Activated T-helper 17 cell treated with anti-CD3 and anti-CD28 coated beads, Interleukin-2, amount 50 U/mL, for 72 hours (primary cell): ENCODE data around the gene GRPEL1. TPM values are rescaled to one million over a fixed set of nuclear protein-coding genes. Genes with fewer than 3 reads are reported as not detected.

Source experiments
- ATAC-seq: fragments of 150-1000 bp; cut with Tn5 transposase; replicated peaks from 2 replicates; pipeline ENCODE4 v1.10.0; 2021; ENCODE audit warnings: mild to moderate bottlenecking, moderate library complexity
- H3K27ac Mint-ChIP-seq: one replicate; pipeline ENCODE4 v1.8.0; 2022; ENCODE audit warnings: mixed read lengths
- H3K27me3 Mint-ChIP-seq: one replicate; pipeline ENCODE4 v1.8.0; 2022; ENCODE audit warnings: mixed read lengths
- H3K36me3 Mint-ChIP-seq: one replicate; pipeline ENCODE4 v1.8.0; 2022; ENCODE audit warnings: low read depth, mild to moderate bottlenecking, mixed read lengths
- H3K4me1 Mint-ChIP-seq: one replicate; pipeline ENCODE4 v1.8.0; 2022; ENCODE audit warnings: mixed read lengths
- H3K4me3 Mint-ChIP-seq: one replicate; pipeline ENCODE4 v1.8.0; 2022; ENCODE audit warnings: mild to moderate bottlenecking, mixed read lengths
- H3K9me3 Mint-ChIP-seq: one replicate; pipeline ENCODE4 v1.8.0; 2022; ENCODE audit warnings: mixed read lengths
- total RNA-seq, 2 donors: library from RNA; stranded (reverse); gene quantifications; one replicate each; pipeline ENCODE4 v1.2.3, GENCODE V29; 2022

The GRPEL1 gene
- total RNA-seq, 2 donors from 2014 or later: 56.3 to 92.5 TPM

- H3K4me3 Mint-ChIP-seq: no peak overlapping the region
- ATAC-seq: no peak
- peaks cover 4% of the 10 kb centered on the region for H3K27me3 Mint-ChIP-seq
- no peaks in the 10 kb centered on the region for H3K36me3 Mint-ChIP-seq
- no peaks in the 10 kb centered on the region for H3K4me1 Mint-ChIP-seq
- H3K27ac Mint-ChIP-seq: no peak overlapping the region
- H3K9me3 Mint-ChIP-seq: no peaks in the 10 kb centered on the region
Observed at GRCh38 chr4:7078025-7078424, 10.2 kb upstream of the GRPEL1 start.

DNA sequence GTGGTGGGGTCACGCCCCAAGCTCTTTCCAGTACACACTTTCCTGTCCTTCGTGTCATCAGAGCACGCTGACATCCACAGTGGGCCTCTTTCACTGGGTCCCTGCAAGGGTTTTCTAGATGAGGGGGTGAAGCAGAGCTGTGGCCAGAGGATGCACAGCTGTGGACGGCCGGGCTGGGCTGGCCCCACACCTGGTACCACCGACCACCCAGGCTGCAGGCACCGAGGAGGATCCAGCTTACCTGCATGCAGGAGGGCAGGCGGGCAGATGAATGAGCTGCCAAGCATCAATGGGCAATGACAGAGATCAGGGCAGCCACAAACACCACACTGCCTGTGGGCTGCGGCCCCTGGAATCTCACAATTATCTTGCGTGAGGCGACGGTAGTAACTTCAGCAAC lies 9.5 kb upstream of the GRPEL1 start:
- H3K4me1 Mint-ChIP-seq: no peaks in the 10 kb centered on the region
- H3K9me3 Mint-ChIP-seq: no peaks in the 10 kb centered on the region
- H3K4me3 Mint-ChIP-seq: no peak overlapping the region
- no peak overlapping the region for H3K27ac Mint-ChIP-seq
- H3K36me3 Mint-ChIP-seq: no peaks in the 10 kb centered on the region
- no peak for ATAC-seq
- H3K27me3 Mint-ChIP-seq: no peaks in the 10 kb centered on the region

DNA sequence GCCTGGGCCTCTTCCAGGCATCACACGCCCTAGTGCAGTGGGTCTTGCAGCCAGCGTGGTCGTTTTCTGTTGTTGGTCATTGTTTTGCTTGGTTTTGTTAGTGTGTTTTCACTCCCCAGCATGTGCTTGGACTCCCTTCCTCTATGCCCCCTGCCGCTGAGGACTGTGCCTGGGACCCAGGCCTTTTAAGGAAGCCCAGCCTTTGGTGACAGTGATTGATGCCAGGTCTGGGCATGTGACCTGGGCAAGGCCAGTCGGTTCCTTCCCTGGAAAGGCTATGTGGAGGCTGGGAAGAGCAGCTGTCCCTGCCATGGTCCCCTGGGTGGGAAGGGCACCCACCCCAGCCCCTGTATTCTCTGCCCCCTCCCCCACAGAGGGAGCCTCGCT lies 8.8 kb upstream of the GRPEL1 start:
- no peak for ATAC-seq
- H3K4me3 Mint-ChIP-seq: no peak overlapping the region
- no peaks in the 10 kb centered on the region for H3K36me3 Mint-ChIP-seq
- H3K9me3 Mint-ChIP-seq: no peaks in the 10 kb centered on the region
- no peak overlapping the region for H3K27ac Mint-ChIP-seq
- no peaks in the 10 kb centered on the region for H3K4me1 Mint-ChIP-seq
- H3K27me3 Mint-ChIP-seq: no peaks in the 10 kb centered on the region

GRCh38 chr4:7075962-7076695 lies 8.3 kb upstream of the GRPEL1 start:
- H3K36me3 Mint-ChIP-seq: no peaks in the 10 kb centered on the region
- H3K4me3 Mint-ChIP-seq: no peak overlapping the region
- peak; percentile 29 for ATAC-seq
- H3K9me3 Mint-ChIP-seq: no peaks in the 10 kb centered on the region
- H3K27ac Mint-ChIP-seq: no peak overlapping the region
- H3K4me1 Mint-ChIP-seq: no peaks in the 10 kb centered on the region
- H3K27me3 Mint-ChIP-seq: no peaks in the 10 kb centered on the region

DNA sequence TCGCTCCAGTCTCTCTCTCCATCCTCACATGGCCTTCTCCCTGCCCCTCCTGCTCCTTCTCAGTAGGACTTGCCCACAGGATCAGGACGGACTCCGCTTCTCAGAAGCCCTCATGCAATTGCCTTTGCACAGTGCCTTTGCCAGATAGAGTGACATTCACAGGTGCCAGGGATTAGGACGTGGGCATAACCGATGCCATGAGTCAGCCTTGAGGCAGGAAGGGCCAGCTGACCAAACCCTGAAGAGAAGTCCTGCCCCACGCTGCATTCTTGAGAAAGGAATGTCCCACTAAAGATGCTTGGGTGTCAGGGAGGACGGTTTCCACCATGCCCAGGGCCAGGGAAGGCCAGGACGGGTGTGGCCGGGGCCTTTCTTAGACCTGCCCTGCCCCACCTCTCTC lies 6.6 kb upstream of the GRPEL1 start:
- ATAC-seq: no peak
- no peak overlapping the region for H3K27ac Mint-ChIP-seq
- no peaks in the 10 kb centered on the region for H3K36me3 Mint-ChIP-seq
- H3K9me3 Mint-ChIP-seq: no peaks in the 10 kb centered on the region
- no peaks in the 10 kb centered on the region for H3K27me3 Mint-ChIP-seq
- no peak overlapping the region for H3K4me3 Mint-ChIP-seq
- no peaks in the 10 kb centered on the region for H3K4me1 Mint-ChIP-seq

DNA sequence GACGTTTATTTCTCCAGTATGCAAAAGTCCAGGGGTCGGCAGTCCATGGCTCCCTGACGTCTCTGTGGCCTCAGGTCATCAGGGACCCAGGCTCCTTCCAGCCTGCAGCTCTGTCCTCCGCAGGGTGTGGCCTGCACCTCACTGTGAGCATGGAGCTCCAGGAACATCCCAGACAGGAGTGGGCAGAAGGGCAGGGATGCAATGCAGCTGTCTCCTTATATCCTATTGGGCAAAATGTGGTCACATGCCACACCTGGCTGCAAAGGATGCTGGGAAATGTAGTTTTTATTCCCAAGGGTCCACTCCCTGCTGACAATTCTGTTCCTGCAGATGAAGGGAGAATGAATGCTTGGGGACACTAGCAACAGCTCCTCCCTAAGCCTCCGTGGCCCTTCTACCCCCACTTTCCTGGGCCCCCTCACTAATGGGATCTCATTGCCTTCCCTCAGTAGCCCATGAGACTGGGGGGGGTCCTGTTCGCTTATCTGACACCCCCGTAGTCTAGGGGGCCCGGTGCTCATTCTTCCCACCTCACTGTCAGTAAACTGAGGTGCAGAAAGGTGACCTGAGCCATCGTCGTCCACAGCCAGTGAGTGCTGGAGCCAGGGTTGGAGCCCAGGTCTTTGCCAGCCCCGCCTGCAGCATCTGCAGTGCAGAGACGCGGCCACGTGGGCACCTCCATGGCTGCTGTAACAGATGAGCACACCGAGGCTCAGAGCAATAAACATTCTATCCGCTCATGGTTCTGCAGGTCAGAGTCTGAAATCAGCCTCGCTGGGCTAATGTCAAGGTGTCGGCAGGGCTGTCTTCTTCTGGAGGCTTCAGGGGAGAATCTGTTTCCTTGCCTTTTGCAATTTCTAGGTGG lies 5.9 kb upstream of the GRPEL1 start:
- Mint-ChIP-seq H3K27me3 (no peaks in the 10 kb centered on the region), H3K9me3 (no peaks in the 10 kb centered on the region), H3K4me3 (no peak overlapping the region), H3K27ac (no peak overlapping the region), H3K4me1 (no peaks in the 10 kb centered on the region), H3K36me3 (no peaks in the 10 kb centered on the region)
- ATAC-seq: no peak

DNA sequence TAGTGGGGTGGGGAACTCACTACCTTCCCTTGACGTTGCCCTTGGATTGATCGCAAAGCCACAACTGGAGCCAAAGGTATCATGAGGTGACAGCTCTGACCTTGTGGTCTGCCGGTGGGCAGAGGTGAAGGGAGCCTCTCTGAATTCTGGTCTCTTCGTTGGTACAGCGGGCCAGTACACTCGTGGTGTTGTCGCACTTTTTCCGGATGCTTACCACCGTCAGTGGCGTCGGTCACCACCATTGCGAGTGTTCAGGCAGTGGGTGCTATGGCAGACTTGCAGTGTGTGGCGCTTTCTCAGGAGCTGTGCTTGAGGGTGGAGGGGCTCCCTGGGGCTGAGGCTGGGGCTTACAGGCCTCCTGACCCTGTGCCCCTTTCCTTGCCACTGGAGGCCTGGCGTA lies 5.2 kb upstream of the GRPEL1 start:
- no peaks in the 10 kb centered on the region for H3K4me1 Mint-ChIP-seq
- no peaks in the 10 kb centered on the region for H3K27me3 Mint-ChIP-seq
- no peak overlapping the region for H3K27ac Mint-ChIP-seq
- no peak overlapping the region for H3K4me3 Mint-ChIP-seq
- no peaks in the 10 kb centered on the region for H3K9me3 Mint-ChIP-seq
- peaks cover under 1% of the 10 kb centered on the region for H3K36me3 Mint-ChIP-seq
- ATAC-seq: no peak

DNA sequence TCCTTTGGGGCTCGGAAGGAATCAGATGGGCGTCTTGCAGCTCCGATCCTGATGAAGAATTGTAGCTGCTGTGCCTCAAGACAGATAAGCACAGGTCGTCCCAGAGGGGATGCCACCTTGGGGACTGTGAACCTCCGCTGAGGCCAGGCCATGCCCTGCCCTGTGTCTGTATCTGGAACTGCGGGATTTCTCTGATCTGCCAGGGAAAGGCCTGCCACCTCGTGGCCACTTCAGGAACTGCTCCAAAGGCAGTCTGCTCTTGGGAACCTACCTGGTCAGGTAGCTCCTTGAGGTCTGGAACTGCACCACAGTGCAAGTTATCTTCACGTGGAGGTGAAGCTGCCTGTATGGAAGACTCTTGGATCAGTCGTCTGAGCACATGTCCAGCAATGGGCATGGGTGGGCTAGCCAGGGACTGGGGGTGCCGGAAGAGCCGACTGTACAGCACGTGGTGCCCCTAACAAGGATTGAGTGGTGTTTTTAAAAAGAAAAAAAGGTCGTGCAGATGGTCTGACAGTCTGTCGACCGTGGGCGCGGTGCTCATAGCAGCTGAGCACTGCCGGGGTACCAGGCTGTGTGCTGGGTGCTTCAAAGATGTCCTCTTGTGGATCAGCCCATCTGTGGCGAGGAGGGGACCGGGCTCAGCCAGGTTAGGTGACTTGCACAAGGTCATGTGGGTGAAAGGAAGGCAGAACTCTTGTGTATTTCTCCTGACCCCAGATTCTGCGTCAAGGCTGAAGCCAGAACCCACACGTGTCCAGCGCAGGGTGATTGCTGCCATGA lies 3.1 kb upstream of the GRPEL1 start:
- no peaks in the 10 kb centered on the region for H3K9me3 Mint-ChIP-seq
- H3K27ac Mint-ChIP-seq: no peak overlapping the region
- H3K4me3 Mint-ChIP-seq: peak overlapping the region; percentile 3
- no peaks in the 10 kb centered on the region for H3K27me3 Mint-ChIP-seq
- peaks cover 21% of the 10 kb centered on the region for H3K36me3 Mint-ChIP-seq
- peak; percentile 25 for ATAC-seq
- H3K4me1 Mint-ChIP-seq: no peaks in the 10 kb centered on the region

GRCh38 chr4:7068883-7069282 lies 1.0 kb upstream of the GRPEL1 start:
- Mint-ChIP-seq H3K9me3 (no peaks in the 10 kb centered on the region), H3K4me1 (peaks cover 6% of the 10 kb centered on the region), H3K36me3 (peaks cover 42% of the 10 kb centered on the region), H3K27ac (peak overlapping the region; percentile 94), H3K4me3 (peak overlapping the region; percentile 97), H3K27me3 (no peaks in the 10 kb centered on the region)
- ATAC-seq: no peak

- Mint-ChIP-seq H3K9me3 (no peaks in the 10 kb centered on the region), H3K4me3 (peak overlapping the region; percentile 97), H3K36me3 (peaks cover 47% of the 10 kb centered on the region), H3K4me1 (peaks cover 8% of the 10 kb centered on the region), H3K27ac (peak overlapping the region; percentile 94), H3K27me3 (no peaks in the 10 kb centered on the region)
- no peak for ATAC-seq
Observed at GRCh38 chr4:7068279-7068842, 497 bp upstream of the GRPEL1 start.

- H3K9me3 Mint-ChIP-seq: no peaks in the 10 kb centered on the region
- peak overlapping the region; percentile 97 for H3K4me3 Mint-ChIP-seq
- no peaks in the 10 kb centered on the region for H3K27me3 Mint-ChIP-seq
- peaks cover 60% of the 10 kb centered on the region for H3K36me3 Mint-ChIP-seq
- H3K4me1 Mint-ChIP-seq: peaks cover 9% of the 10 kb centered on the region
- no peak for ATAC-seq
- peak overlapping the region; percentile 94 for H3K27ac Mint-ChIP-seq
Observed at GRCh38 chr4:7067126-7067451, 775 bp downstream of the GRPEL1 start.

DNA sequence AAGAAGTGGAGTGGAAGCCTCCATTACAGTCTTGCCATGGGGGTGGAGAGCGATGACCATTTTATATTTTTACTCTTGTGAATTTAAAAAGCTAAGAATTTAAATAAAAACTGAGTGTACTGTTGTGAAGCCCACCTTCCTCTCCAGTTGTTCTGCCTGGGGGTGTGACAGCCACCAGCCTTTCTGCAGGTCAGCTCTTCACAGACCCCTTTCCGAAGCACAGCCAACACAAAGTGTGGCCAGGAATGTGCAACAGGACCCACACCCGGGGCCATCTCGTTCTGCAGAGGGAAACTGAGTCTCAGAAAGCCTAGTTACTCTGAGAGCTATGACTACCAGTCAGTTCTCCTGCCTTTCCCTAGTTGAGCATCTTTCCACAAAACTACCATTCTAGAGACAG lies 1.4 kb downstream of the GRPEL1 start:
- Mint-ChIP-seq H3K36me3 (peaks cover 66% of the 10 kb centered on the region), H3K27ac (peak overlapping the region; percentile 94), H3K4me3 (peak overlapping the region; percentile 97), H3K4me1 (peaks cover 9% of the 10 kb centered on the region), H3K9me3 (no peaks in the 10 kb centered on the region), H3K27me3 (no peaks in the 10 kb centered on the region)
- no peak for ATAC-seq

DNA sequence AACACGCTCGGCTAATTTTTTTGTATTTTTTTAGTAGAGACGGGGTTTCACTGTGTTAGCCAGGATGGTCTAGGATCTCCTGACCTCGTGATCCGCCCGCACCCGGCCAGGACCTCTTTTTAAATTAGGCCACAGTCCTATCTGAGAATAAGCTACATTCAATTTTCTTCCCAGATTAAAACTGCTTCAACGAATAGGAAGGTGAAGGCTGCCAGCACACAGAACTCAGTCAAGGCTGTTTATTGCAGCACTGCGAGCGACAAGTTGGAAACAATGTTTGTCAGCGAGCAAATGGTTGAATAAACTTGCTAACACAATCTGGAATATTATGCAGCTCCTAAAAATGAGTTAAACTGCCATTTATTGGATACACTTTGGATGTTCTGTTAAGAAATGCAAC lies 1.9 kb downstream of the GRPEL1 start:
- Mint-ChIP-seq H3K27me3 (no peaks in the 10 kb centered on the region), H3K4me1 (peaks cover 9% of the 10 kb centered on the region), H3K4me3 (peak overlapping the region; percentile 97), H3K36me3 (peaks cover 71% of the 10 kb centered on the region), H3K27ac (no peak overlapping the region), H3K9me3 (no peaks in the 10 kb centered on the region)
- no peak for ATAC-seq

- no peak overlapping the region for H3K4me3 Mint-ChIP-seq
- H3K9me3 Mint-ChIP-seq: no peaks in the 10 kb centered on the region
- no peaks in the 10 kb centered on the region for H3K27me3 Mint-ChIP-seq
- peak overlapping the region; percentile 25 for H3K27ac Mint-ChIP-seq
- H3K4me1 Mint-ChIP-seq: peaks cover 15% of the 10 kb centered on the region
- ATAC-seq: no peak
- H3K36me3 Mint-ChIP-seq: peaks cover 97% of the 10 kb centered on the region
Observed at GRCh38 chr4:7063362-7063761, 4.5 kb downstream of the GRPEL1 start.
